HepG2 (cell line): ENCODE data around the gene TTC28. TPM values are rescaled to one million over a fixed set of nuclear protein-coding genes. Genes with fewer than 3 reads are reported as not detected.

Experiments used
- ATAC-seq: fragments of 200-7000 bp; cut with Tn5 transposase; 3 replicates; pipeline ENCODE4 v1.9.1; 2020; ENCODE audit warnings: mild to moderate bottlenecking, moderate library complexity
- BruUV-seq: library from RNA; stranded (reverse); fragments of 400-500 nt; replicated peaks from 2 replicates; lab custom pipeline; 2021; lab: Mats Ljungman, UMichigan
- CTCF ChIA-PET: fragments of 300-600 bp; formaldehyde crosslinking; extraction: SDS; loops from one replicate; lab custom pipeline; 2021; ENCODE audit warnings: low total read pairs, inconsistent platforms, low intra/inter-chr PET ratio; lab: Yijun Ruan, JAX
- POLR2A ChIA-PET: fragments of 350-600 bp; sonication (Branson Sonifier 250); formaldehyde crosslinking; loops from one replicate; lab custom pipeline; 2020; ENCODE audit warnings: antibody characterized with exemption, inconsistent platforms; lab: Yijun Ruan, JAX
- DNase-seq: peaks from one replicate; pipeline ENCODE4 v3.0.0-alpha.2; 2015; ENCODE audit warnings: low spot score
- FAIRE-seq: peaks from 3 replicates; lab custom pipeline; 2011; peaks lifted over from hg19 to GRCh38; lab: Jason Lieb, UNC
- H2AFZ ChIP-seq: one replicate; pipeline ENCODE4 v1.6.1; 2011; ENCODE audit warnings: low read length, inconsistent platforms
- H3K27ac ChIP-seq: fragments of 300-600 bp; 3 replicates; pipeline ENCODE4 v1.8.0; 2011; ENCODE audit warnings: mixed run types, mild to moderate bottlenecking, mixed read lengths, low read length, inconsistent platforms; ENCODE audit not compliant: insufficient read depth; ENCODE audit errors: extremely low read length
- H3K27me3 ChIP-seq, 2 experiments: fragments of 200-600 bp in 1 of 2; 2 replicates in 1 of 2; 3 replicates in 1 of 2; pipeline versions ENCODE4 v1.6.0 to v1.8.0; 2011; ENCODE audit warnings: low read length in 2 of 2, mild to moderate bottlenecking in 2 of 2, moderate library complexity in 2 of 2, inconsistent platforms in 1 of 2; ENCODE audit not compliant: insufficient read depth in 2 of 2, control insufficient read depth in 1 of 2
- H3K36me3 ChIP-seq, 2 experiments: fragments of 200-600 bp in 1 of 2; replicated peaks in 1 of 2; 2 replicates in 1 of 2; 3 replicates in 1 of 2; pipeline versions ENCODE4 v1.5.1 to v1.8.0; 2011; ENCODE audit warnings: low read length in 2 of 2, inconsistent platforms in 1 of 2; ENCODE audit not compliant: insufficient read depth in 2 of 2, control insufficient read depth in 1 of 2
- H3K4me1 ChIP-seq: 2 replicates; pipeline ENCODE4 v1.5.1; 2012; ENCODE audit warnings: low read length, inconsistent platforms; ENCODE audit not compliant: insufficient read depth
- H3K4me2 ChIP-seq: 2 replicates; pipeline ENCODE4 v1.6.0; 2011; ENCODE audit warnings: low read depth, low read length, inconsistent platforms
- H3K4me3 ChIP-seq, 3 experiments: fragments of 200-600 bp in 1 of 3; sonication (generic), shearing (Covaris generic) in 1 of 3; replicated peaks in 1 of 3; 2 replicates each; pipeline ENCODE4 v1.5.1; 2011 to 2016; ENCODE audit warnings: low read length in 3 of 3, inconsistent platforms in 2 of 3, low read depth in 2 of 3, mild to moderate bottlenecking in 2 of 3, control low read depth in 1 of 3, mixed read lengths in 1 of 3; ENCODE audit not compliant: insufficient read depth in 1 of 3
- H3K79me2 ChIP-seq: one replicate; pipeline ENCODE4 v1.6.1; 2011; ENCODE audit warnings: low read length, inconsistent platforms; ENCODE audit not compliant: insufficient read depth
- H3K9ac ChIP-seq: 2 replicates; pipeline ENCODE4 v1.6.0; 2011; ENCODE audit warnings: mild to moderate bottlenecking, low read depth, low read length, inconsistent platforms; ENCODE audit not compliant: insufficient read depth
- H3K9me3 ChIP-seq: 2 replicates; pipeline ENCODE4 v1.5.1; 2012; ENCODE audit warnings: mild to moderate bottlenecking, low read length
- H4K20me1 ChIP-seq: 2 replicates; pipeline ENCODE4 v1.6.0; 2011; ENCODE audit warnings: inconsistent platforms, mild to moderate bottlenecking, low read length, moderate library complexity; ENCODE audit not compliant: insufficient read depth
- CBX5 ChIP-seq: sonication (generic); formaldehyde crosslinking; IDR thresholded peaks from 2 replicates; pipeline ENCODE4 v1.4.0; 2020; ENCODE audit warnings: missing genetic modification reagents, borderline replicate concordance
- CHD4 ChIP-seq: fragments of 200-600 bp; sonication (generic); IDR thresholded peaks from 2 replicates; pipeline ENCODE4 v1.7.0; 2017; ENCODE audit warnings: mild to moderate bottlenecking, low read length, borderline replicate concordance
- KLF11 ChIP-seq: IDR thresholded peaks from 2 replicates; pipeline ENCODE4 v1.6.1; 2016; ENCODE audit warnings: missing compliant biosample characterization
- MTA1 ChIP-seq: sonication (generic); formaldehyde crosslinking; IDR thresholded peaks from 2 replicates; pipeline ENCODE4 v1.4.0; 2020; ENCODE audit warnings: missing genetic modification reagents, mild to moderate bottlenecking, borderline replicate concordance
- MZF1 ChIP-seq: sonication (generic); formaldehyde crosslinking; IDR thresholded peaks from 2 replicates; pipeline ENCODE4 v1.8.1; 2023; ENCODE audit warnings: mild to moderate bottlenecking, missing genetic modification reagents, borderline replicate concordance
- ZBTB7A ChIP-seq: sonication (generic); formaldehyde crosslinking; IDR thresholded peaks from 2 replicates; pipeline ENCODE4 v1.8.0; 2022; ENCODE audit warnings: mild to moderate bottlenecking, missing genetic modification reagents
- ZKSCAN5 ChIP-seq: sonication (generic); formaldehyde crosslinking; IDR thresholded peaks from 2 replicates; pipeline ENCODE4 v1.5.1; 2020; ENCODE audit warnings: mild to moderate bottlenecking, missing genetic modification reagents
- ZNF563 ChIP-seq: sonication (generic); formaldehyde crosslinking; IDR thresholded peaks from 2 replicates; pipeline ENCODE4 v1.8.0; 2022; ENCODE audit warnings: mild to moderate bottlenecking, moderate library complexity, missing genetic modification reagents
- ZNF839 ChIP-seq: sonication (generic); formaldehyde crosslinking; IDR thresholded peaks from 2 replicates; pipeline ENCODE4 v1.4.0; 2020; ENCODE audit warnings: missing genetic modification reagents, mild to moderate bottlenecking, borderline replicate concordance
- WGBS: methylation state at CpG from one replicate; pipeline ENCODE4 v1.1.6; 2017; ENCODE audit warnings: low lambda C conversion rate; 5-methylcytosine and 5-hydroxymethylcytosine counted together
- in situ Hi-C: cut with HindIII; loops from 2 replicates; pipeline ENCODE4 v1.10.0; 2017; ENCODE audit warnings: low pct_unique_long_range_greater_than_20kb; ENCODE audit not compliant: extremely low pct_ligation_motif_present
- intact Hi-C: fragments of 100-400 bp; cut with micrococcal nuclease; formaldehyde crosslinking; loops from one replicate; pipeline ENCODE4 v1.10.0; 2022; ENCODE audit not compliant: unreplicated experiment
- polyA plus RNA-seq, 8 experiments: library from polyadenylated mRNA; depleted of rRNA in 3 of 8; stranded (reverse) in 7 of 8; unstranded in 1 of 8; fragments of >200 nt; fragmentation: Illumina TruSeq in 4 of 8; extraction: Trizol in 4 of 8; gene quantifications; 2 replicates each; pipeline versions ENCODE4 v1.2.1 to v1.2.3, GENCODE V29; 2011 to 2016; ENCODE audit warnings: low read depth in 4 of 8, missing spikeins in 1 of 8, mixed read lengths in 1 of 8; ENCODE audit not compliant: insufficient read depth in 1 of 8
- total RNA-seq, 5 experiments: library from RNA; depleted of rRNA; stranded (reverse); fragments of >200 nt; fragmentation: Illumina TruSeq; extraction: Trizol; gene quantifications; 2 replicates each; pipeline ENCODE4 v1.2.3, GENCODE V29; 2016; ENCODE audit warnings: low read depth in 1 of 5
- TF ChIP-seq, protein P1 (sequence below): sonication (generic); formaldehyde crosslinking; IDR thresholded peaks from 2 replicates; pipeline ENCODE4 v1.4.0; 2020; ENCODE audit warnings: missing genetic modification reagents, borderline replicate concordance

TTC28 gene
- total and polyA plus RNA-seq, 2 of the 13 experiments (the other 11 are each of a cell fraction or from before 2014, with no cell fraction given), result 4.2 to 13.1 TPM

DNA sequence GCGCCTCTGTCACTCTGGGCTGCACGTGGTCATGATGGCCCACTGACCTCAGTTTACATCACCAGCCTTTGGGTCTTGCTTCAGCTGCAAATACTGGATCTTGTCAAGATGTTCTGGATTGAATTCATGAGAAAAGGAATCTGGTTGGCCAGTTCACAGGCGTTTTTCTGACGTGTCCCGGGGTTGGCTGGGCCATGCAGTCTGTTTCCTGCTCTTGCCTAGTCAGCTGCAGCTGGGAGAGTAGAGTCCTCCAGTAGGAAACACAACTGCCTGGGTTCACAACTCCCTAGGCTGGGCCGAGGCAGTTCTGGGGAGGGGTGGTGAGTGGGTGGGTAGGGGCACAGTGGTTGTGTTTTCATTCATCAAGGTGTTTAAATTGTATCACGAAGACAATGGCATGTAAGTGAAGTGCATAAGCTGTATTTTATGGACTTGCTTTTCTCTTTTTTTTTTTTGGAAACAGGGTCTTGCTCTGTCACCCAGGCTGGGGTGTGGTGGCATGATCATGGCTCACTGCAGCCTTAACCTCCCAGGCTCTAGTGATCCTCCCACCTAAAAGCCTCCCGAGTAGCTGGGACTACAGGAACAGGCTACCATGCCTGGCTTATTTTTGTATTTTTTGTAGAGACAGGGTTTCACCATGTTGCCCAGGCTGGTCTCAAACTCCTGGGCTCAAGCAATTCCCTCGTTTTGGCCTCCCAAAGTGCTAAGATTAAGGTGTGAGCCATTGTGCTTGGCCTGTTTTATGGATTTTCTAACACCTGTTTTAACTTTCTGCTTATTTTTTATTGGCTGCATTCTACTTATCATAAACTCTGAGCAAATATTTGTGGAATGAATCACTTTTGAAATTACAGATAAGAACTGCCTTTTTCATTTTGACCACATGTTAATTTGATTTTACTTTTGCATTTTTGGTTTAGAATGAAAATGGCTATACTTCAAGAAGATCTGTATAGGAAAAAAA is 706.6 kb downstream of the TTC28 start (continued):
- TF ChIP-seq, protein P1, sequence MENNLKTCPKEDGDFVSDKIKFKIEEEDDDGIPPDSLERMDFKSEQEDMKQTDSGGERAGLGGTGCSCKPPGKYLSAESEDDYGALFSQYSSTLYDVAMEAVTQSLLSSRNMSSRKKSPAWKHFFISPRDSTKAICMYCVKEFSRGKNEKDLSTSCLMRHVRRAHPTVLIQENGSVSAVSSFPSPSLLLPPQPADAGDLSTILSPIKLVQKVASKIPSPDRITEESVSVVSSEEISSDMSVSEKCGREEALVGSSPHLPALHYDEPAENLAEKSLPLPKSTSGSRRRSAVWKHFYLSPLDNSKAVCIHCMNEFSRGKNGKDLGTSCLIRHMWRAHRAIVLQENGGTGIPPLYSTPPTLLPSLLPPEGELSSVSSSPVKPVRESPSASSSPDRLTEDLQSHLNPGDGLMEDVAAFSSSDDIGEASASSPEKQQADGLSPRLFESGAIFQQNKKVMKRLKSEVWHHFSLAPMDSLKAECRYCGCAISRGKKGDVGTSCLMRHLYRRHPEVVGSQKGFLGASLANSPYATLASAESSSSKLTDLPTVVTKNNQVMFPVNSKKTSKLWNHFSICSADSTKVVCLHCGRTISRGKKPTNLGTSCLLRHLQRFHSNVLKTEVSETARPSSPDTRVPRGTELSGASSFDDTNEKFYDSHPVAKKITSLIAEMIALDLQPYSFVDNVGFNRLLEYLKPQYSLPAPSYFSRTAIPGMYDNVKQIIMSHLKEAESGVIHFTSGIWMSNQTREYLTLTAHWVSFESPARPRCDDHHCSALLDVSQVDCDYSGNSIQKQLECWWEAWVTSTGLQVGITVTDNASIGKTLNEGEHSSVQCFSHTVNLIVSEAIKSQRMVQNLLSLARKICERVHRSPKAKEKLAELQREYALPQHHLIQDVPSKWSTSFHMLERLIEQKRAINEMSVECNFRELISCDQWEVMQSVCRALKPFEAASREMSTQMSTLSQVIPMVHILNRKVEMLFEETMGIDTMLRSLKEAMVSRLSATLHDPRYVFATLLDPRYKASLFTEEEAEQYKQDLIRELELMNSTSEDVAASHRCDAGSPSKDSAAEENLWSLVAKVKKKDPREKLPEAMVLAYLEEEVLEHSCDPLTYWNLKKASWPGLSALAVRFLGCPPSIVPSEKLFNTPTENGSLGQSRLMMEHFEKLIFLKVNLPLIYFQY (CRISPR knock-in tag), result no peak
- no peak for TF ChIP-seq ZKSCAN5
- no peak for TF ChIP-seq MTA1 (CRISPR knock-in tag)
- no peak for TF ChIP-seq ZNF839 (CRISPR knock-in tag)
- TF ChIP-seq MZF1 (CRISPR knock-in tag), result no peak
- TF ChIP-seq ZBTB7A (CRISPR knock-in tag), result no peak

DNA sequence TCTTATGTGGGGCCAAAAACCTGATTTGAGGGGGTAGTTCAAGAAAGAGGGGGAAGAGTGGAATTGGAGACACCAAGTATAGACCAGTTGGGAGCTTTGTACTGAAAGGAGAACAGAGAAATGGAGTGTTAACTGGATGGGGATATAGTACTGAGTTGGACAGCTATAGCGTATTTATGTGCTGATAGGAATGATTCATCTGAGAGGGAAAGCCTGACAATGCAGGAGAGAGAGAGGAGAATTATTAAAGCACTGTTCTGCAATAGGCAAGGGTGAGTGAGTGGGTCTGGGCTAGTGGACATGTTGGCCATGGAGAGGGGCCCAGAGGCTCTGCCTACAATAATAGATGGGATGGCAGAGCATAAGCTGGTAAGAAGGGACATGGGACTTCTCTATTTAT is 707.7 kb downstream of the TTC28 start:
- intact Hi-C loops (loop anchor here (10.0 kb wide), 1 partner anchor 57 kb away; the partner anchor contains the start of gene PITPNB), in situ Hi-C loops (no loop called here)
- ATAC-seq (no peak), DNase-seq (no peak), FAIRE-seq (no peak)
- no peak overlapping the region for H2AFZ ChIP-seq
- no TSS peak for BruUV-seq
- H3K4me3 ChIP-seq, result no peak overlapping the region
- H3K4me2 ChIP-seq, result no peak overlapping the region
- ChIA-PET POLR2A (no interaction called here), CTCF (no interaction called here)
- H3K79me2 ChIP-seq, result no peaks in the 10 kb centered on the region
- 100% methylated on average over 1 of the region's 1 CpG for WGBS
- H3K27ac ChIP-seq, result no peak overlapping the region
- H3K9me3 ChIP-seq, result peaks cover 6% of the 10 kb centered on the region
- H4K20me1 ChIP-seq, result no peaks in the 10 kb centered on the region
- no peaks in the 10 kb centered on the region for H3K4me1 ChIP-seq
- no peak overlapping the region for H3K9ac ChIP-seq
- H3K36me3 ChIP-seq, result peaks cover 0 to 5% of the 10 kb centered on the region in 2 experiments; a peak in 2 of 5 replicates
- H3K27me3 ChIP-seq, result no peaks in the 10 kb centered on the region
- TF ChIP-seq CBX5, result no peak
- TF ChIP-seq CHD4, result no peak
- no peak for TF ChIP-seq KLF11 (CRISPR knock-in tag)
- TF ChIP-seq ZNF563 (CRISPR knock-in tag), result no peak
